Endothelial cell of umbilical vein (primary cell): ENCODE measurements around the gene SIM1. TPM values are rescaled to one million over a fixed set of nuclear protein-coding genes. Genes with fewer than 3 reads are reported as not detected.

Experiments used
- BruUV-seq: library from RNA; stranded (reverse); fragments of 400-500 nt; replicated peaks from 2 replicates; lab custom pipeline; 2021; lab: Mats Ljungman, UMichigan
- CTCF ChIA-PET: fragments of 300-600, 350-600 bp; sonication (Branson Sonifier 250); formaldehyde crosslinking; loops from one replicate; lab custom pipeline; 2021; ENCODE audit warnings: antibody characterized with exemption, inconsistent platforms; lab: Charles Lee
- POLR2A ChIA-PET: fragments of 300-600, 350-600 bp; sonication (Branson Sonifier 250); formaldehyde crosslinking; loops from one replicate; lab custom pipeline; 2021; ENCODE audit warnings: antibody characterized with exemption, inconsistent platforms; lab: Charles Lee
- DNase-seq: peaks from one replicate; pipeline ENCODE4 v3.0.0-alpha.2; 2011; ENCODE audit warnings: low read depth, low spot score
- FAIRE-seq: peaks from 2 replicates; lab custom pipeline; 2011; peaks lifted over from hg19 to GRCh38; lab: Jason Lieb, UNC
- H2AFZ ChIP-seq: 2 replicates; pipeline ENCODE4 v1.6.0; 2012; ENCODE audit warnings: low read depth, low read length, control low read depth, inconsistent platforms
- H3K27ac ChIP-seq: 2 replicates; pipeline ENCODE4 v1.5.1; 2011; ENCODE audit warnings: low read depth, mild to moderate bottlenecking, control low read depth, low read length, moderate library complexity; ENCODE audit not compliant: insufficient read depth
- H3K27me3 ChIP-seq, 2 experiments: 2 replicates each; pipeline versions ENCODE4 v1.6.0 to v1.6.1; 2011; ENCODE audit warnings: low read length in 2 of 2, mixed read lengths in 1 of 2; ENCODE audit not compliant: control insufficient read depth in 2 of 2, insufficient read depth in 2 of 2
- H3K36me3 ChIP-seq, 2 experiments: 2 replicates in 1 of 2; 3 replicates in 1 of 2; pipeline ENCODE4 v1.5.1; 2011; ENCODE audit warnings: low read length in 2 of 2, mild to moderate bottlenecking in 1 of 2, moderate library complexity in 1 of 2; ENCODE audit not compliant: control insufficient read depth in 2 of 2, insufficient read depth in 2 of 2; ENCODE audit errors: extremely low read depth in 1 of 2
- H3K4me1 ChIP-seq: 3 replicates; pipeline ENCODE4 v1.5.1; 2011; ENCODE audit warnings: mild to moderate bottlenecking, low read length; ENCODE audit not compliant: control insufficient read depth, insufficient read depth; ENCODE audit errors: extremely low read depth
- H3K4me2 ChIP-seq: 2 replicates; pipeline ENCODE4 v1.6.1; 2011; ENCODE audit warnings: low read length, control low read depth, mixed read lengths; ENCODE audit not compliant: insufficient read depth
- H3K4me3 ChIP-seq, 3 experiments: fragments of 200-600 bp in 1 of 3; sonication (generic), shearing (Covaris generic) in 1 of 3; replicated peaks in 1 of 3; 2 replicates each; pipeline ENCODE4 v1.5.1; 2011 to 2016; ENCODE audit warnings: control low read depth in 3 of 3, low read length in 3 of 3, mild to moderate bottlenecking in 2 of 3, inconsistent platforms in 1 of 3, low read depth in 1 of 3, moderate library complexity in 1 of 3; ENCODE audit not compliant: insufficient read depth in 1 of 3
- H3K79me2 ChIP-seq: 2 replicates; pipeline ENCODE4 v1.6.0; 2012; ENCODE audit warnings: low read length, inconsistent platforms; ENCODE audit not compliant: control insufficient read depth, insufficient read depth
- H3K9ac ChIP-seq: replicated peaks from 2 replicates; pipeline ENCODE3; 2011; ENCODE audit warnings: low read length, control low read depth; ENCODE audit not compliant: insufficient read depth; ENCODE audit errors: extremely low read depth
- H3K9me1 ChIP-seq: replicated peaks from 3 replicates; pipeline ENCODE4 v1.6.0; 2011; ENCODE audit warnings: mild to moderate bottlenecking, low read length; ENCODE audit not compliant: control insufficient read depth, insufficient read depth; ENCODE audit errors: extremely low read depth
- H3K9me3 ChIP-seq: replicated peaks from 2 replicates; pipeline ENCODE4 v1.5.1; 2012; ENCODE audit warnings: low read length, inconsistent platforms; ENCODE audit not compliant: control insufficient read depth, insufficient read depth
- H4K20me1 ChIP-seq: replicated peaks from 2 replicates; pipeline ENCODE3; 2011; ENCODE audit warnings: mild to moderate bottlenecking, low read length; ENCODE audit not compliant: control insufficient read depth, insufficient read depth; ENCODE audit errors: extremely low read depth
- CTCF ChIP-seq, 2 donors: IDR thresholded peaks; 1 replicate in 1 of 2; 2 replicates in 1 of 2; pipeline ENCODE4 v1.5.1; 2011; ENCODE audit warnings: low read length in 2 of 2, mild to moderate bottlenecking in 2 of 2, moderate library complexity in 2 of 2, control low read depth in 1 of 2, inconsistent platforms in 1 of 2, low read depth in 1 of 2; ENCODE audit not compliant: insufficient read depth in 1 of 2; ENCODE audit errors: extremely low read depth in 1 of 2
- FOS ChIP-seq: IDR thresholded peaks from 2 replicates; pipeline ENCODE4 v1.6.1; 2011; ENCODE audit warnings: mild to moderate bottlenecking, low read length, moderate library complexity, borderline replicate concordance; ENCODE audit not compliant: insufficient read depth
- POLR2AphosphoS5 ChIP-seq: IDR thresholded peaks from 2 replicates; pipeline ENCODE4 v1.6.1; 2012; ENCODE audit warnings: low read depth, mild to moderate bottlenecking, control low read depth, low read length, moderate library complexity; ENCODE audit not compliant: insufficient read depth
- dilution Hi-C: fragments of 300-500 bp; cut with MboI; formaldehyde crosslinking; loops from one replicate; pipeline ENCODE4 v1.15.0; 2019; ENCODE audit warnings: low sequenced_read_pairs; ENCODE audit not compliant: extremely low pct_ligation_motif_present
- intact Hi-C: fragments of 100-400 bp; cut with micrococcal nuclease; formaldehyde crosslinking; loops from one replicate; pipeline ENCODE4 v1.10.0; 2022
- polyA plus RNA-seq, 4 experiments: library from polyadenylated mRNA; depleted of rRNA in 3 of 4; stranded (reverse) in 3 of 4; unstranded in 1 of 4; fragments of >200 nt; gene quantifications; 2 replicates each; pipeline versions ENCODE4 v1.2.1 to v1.2.3, GENCODE V29; 2011 to 2012; ENCODE audit warnings: missing spikeins in 1 of 4
- total RNA-seq: library from RNA; stranded (reverse); gene quantifications from 2 replicates; pipeline ENCODE4 v1.2.3, GENCODE V29; 2021

The SIM1 gene
- total and polyA plus RNA-seq, 2 donors (not counting 3 experiments of a cell fraction or from before 2014, with no cell fraction given), result 0.14 to 0.29 TPM

- no peak overlapping the region for H3K9ac ChIP-seq
- H4K20me1 ChIP-seq, result no peaks in the 10 kb centered on the region
- peaks cover 0 to 5% of the 10 kb centered on the region in 2 experiments for H3K27me3 ChIP-seq
- no peaks in the 10 kb centered on the region for H3K9me3 ChIP-seq
- no peaks in the 10 kb centered on the region for H3K4me1 ChIP-seq
- no peak overlapping the region for H3K27ac ChIP-seq
- no peaks in the 10 kb centered on the region for H3K79me2 ChIP-seq
- dilution Hi-C loops (no loop called here), intact Hi-C loops (loop anchor here (1.0 to 5.0 kb wide), 7 partner anchors 93 to 611 kb away; no protein-coding TSS in a partner anchor)
- no peak overlapping the region for H3K4me2 ChIP-seq
- peak; percentile 60 for FAIRE-seq
- no peaks in the 10 kb centered on the region for H3K36me3 ChIP-seq
- ChIA-PET CTCF (interaction anchor here (0.9 to 5.3 kb wide), 12 partner anchors 15 to 372 kb away, joined by 3 to 86 read pairs (median 6); no protein-coding TSS in a partner anchor), POLR2A (no interaction called here)
- DNase-seq, result peak; percentile 68
- no peak overlapping the region for H3K4me3 ChIP-seq
- no peak overlapping the region for H2AFZ ChIP-seq
- TF ChIP-seq CTCF (IDR thresholded peaks at IDR 0.05; ENCODE audit: extremely low read depth in 1 of 2, insufficient read depth in 1 of 2, low read depth in 1 of 2, low read length in 2 of 2), result peak; percentile 40 to 55
- TF ChIP-seq FOS, result no peak
- no peak for TF ChIP-seq POLR2AphosphoS5
- no peaks in the 10 kb centered on the region for H3K9me1 ChIP-seq
- no TSS peak for BruUV-seq
These were observed 14.7 kb upstream of the SIM1 start for GRCh38 chr6:100479179-100480035.
